A549 (cell line): Measurements from ENCODE around the gene CYP2A6. TPM values are rescaled to one million over a fixed set of nuclear protein-coding genes. Genes with fewer than 3 reads are reported as not detected.
A peak's percentile ranks its signal among the peaks of the same experiment; 100 is the strongest.

Experiments used
- ATAC-seq, 2 experiments: fragments of 200-7000 bp in 1 of 2; fragments of >200 bp in 1 of 2; cut with Nextera tagmentation in 1 of 2; cut with Tn5 transposase in 1 of 2; 3 replicates each; pipeline versions ENCODE4 v1.8.0 to v1.9.1; 2018 to 2020; ENCODE audit warnings: mild to moderate bottlenecking in 1 of 2, moderate library complexity in 1 of 2
- CTCF ChIA-PET: fragments of 300-600 bp; sonication (Branson Sonifier 250); formaldehyde crosslinking; extraction: SDS; loops from one replicate; lab custom pipeline; 2021; ENCODE audit warnings: antibody characterized with exemption, inconsistent platforms; lab: Yijun Ruan, JAX
- POLR2A ChIA-PET: fragments of 350-600 bp; formaldehyde crosslinking; extraction: SDS; loops from one replicate; lab custom pipeline; 2021; ENCODE audit warnings: antibody characterized with exemption, inconsistent platforms; lab: Yijun Ruan, JAX
- DNase-seq, 2 experiments: peaks; one replicate each; pipeline versions ENCODE4 v3.0.0 to v3.0.0-alpha.2; 2011 to 2016; ENCODE audit warnings: low read depth in 1 of 2, low spot score in 1 of 2
- FAIRE-seq: peaks from 2 replicates; lab custom pipeline; 2011; peaks lifted over from hg19 to GRCh38; lab: Jason Lieb, UNC
- H3K27ac ChIP-seq, 2 experiments: fragments of >200 bp; sonication (Bioruptor Twin); formaldehyde crosslinking; 3 replicates each; pipeline ENCODE4 v1.5.1; 2016 to 2017
- H3K4me1 ChIP-seq: fragments of >200 bp; sonication (Bioruptor Twin); formaldehyde crosslinking; 3 replicates; pipeline ENCODE4 v1.6.1; 2016
- H3K4me2 ChIP-seq: fragments of >200 bp; sonication (Bioruptor Twin); formaldehyde crosslinking; 3 replicates; pipeline ENCODE4 v1.6.1; 2016
- H3K4me3 ChIP-seq: fragments of >200 bp; sonication (Bioruptor Twin); formaldehyde crosslinking; 3 replicates; pipeline ENCODE4 v1.5.1; 2016
- H3K9me3 ChIP-seq: fragments of >200 bp; sonication (Bioruptor Twin); formaldehyde crosslinking; 3 replicates; pipeline ENCODE4 v1.6.1; 2016
- CEBPB ChIP-seq, 2 experiments: fragments of >200 bp in 1 of 2; sonication (Bioruptor Twin) in 1 of 2; formaldehyde crosslinking in 1 of 2; IDR thresholded peaks; 2 replicates each; pipeline ENCODE4 v1.6.1; 2012 to 2016
- CHD2 ChIP-seq: fragments of 150-350 bp; IDR thresholded peaks from 2 replicates; pipeline ENCODE4 v1.6.1; 2014; ENCODE audit warnings: low read length; ENCODE audit not compliant: partially characterized antibody
- E2F6 ChIP-seq: IDR thresholded peaks from 2 replicates; pipeline ENCODE4 v1.6.1; 2012; ENCODE audit warnings: low read depth, borderline replicate concordance
- EP300 ChIP-seq, 2 experiments: fragments of >200 bp; sonication (Bioruptor Twin); formaldehyde crosslinking; IDR thresholded peaks; 2 replicates in 1 of 2; 3 replicates in 1 of 2; pipeline ENCODE4 v1.6.1; 2016 to 2017
- GATA3 ChIP-seq: IDR thresholded peaks from 2 replicates; pipeline ENCODE4 v1.6.1; 2012; ENCODE audit warnings: borderline replicate concordance
- HDAC2 ChIP-seq: fragments of 200-600 bp; sonication (generic); IDR thresholded peaks from 2 replicates; pipeline ENCODE4 v1.6.1; 2016
- JUNB ChIP-seq: fragments of >200 bp; sonication (Bioruptor Twin); formaldehyde crosslinking; IDR thresholded peaks from 2 replicates; pipeline ENCODE4 v1.6.1; 2016
- KDM1A ChIP-seq: fragments of 200-600 bp; sonication (generic); IDR thresholded peaks from 2 replicates; pipeline ENCODE4 v1.6.1; 2016; ENCODE audit warnings: low read depth, mild to moderate bottlenecking
- KDM5A ChIP-seq: fragments of 200-600 bp; sonication (generic); IDR thresholded peaks from 2 replicates; pipeline ENCODE4 v1.6.1; 2016; ENCODE audit warnings: antibody characterized with exemption, mild to moderate bottlenecking
- NR3C1 ChIP-seq: fragments of >200 bp; sonication (Bioruptor Twin); formaldehyde crosslinking; IDR thresholded peaks from 3 replicates; pipeline ENCODE4 v1.6.1; 2017
- PBX3 ChIP-seq: IDR thresholded peaks from 2 replicates; pipeline ENCODE4 v1.6.1; 2012
- PHF8 ChIP-seq: fragments of 200-600 bp; sonication (generic); IDR thresholded peaks from 2 replicates; pipeline ENCODE4 v1.6.1; 2016; ENCODE audit warnings: low read depth, mild to moderate bottlenecking, antibody characterized with exemption, moderate library complexity, borderline replicate concordance
- RARB ChIP-seq: fragments of 250-450 bp; sonication (Bioruptor Pico); IDR thresholded peaks from 2 replicates; pipeline ENCODE4 v1.8.0; 2021; ENCODE audit warnings: mild to moderate bottlenecking, moderate library complexity
- REST ChIP-seq: fragments of 200-600 bp; sonication (generic); IDR thresholded peaks from 2 replicates; pipeline ENCODE4 v1.6.1; 2016; ENCODE audit warnings: antibody characterized with exemption, mild to moderate bottlenecking, moderate library complexity
- RFX5 ChIP-seq: fragments of 450-650 bp; IDR thresholded peaks from 2 replicates; pipeline ENCODE4 v1.7.1; 2014; ENCODE audit warnings: antibody characterized with exemption, mild to moderate bottlenecking, moderate library complexity
- RNF2 ChIP-seq: fragments of 200-600 bp; sonication (generic); IDR thresholded peaks from 2 replicates; pipeline ENCODE4 v1.6.1; 2016; ENCODE audit warnings: low read depth, mild to moderate bottlenecking, antibody characterized with exemption, moderate library complexity, borderline replicate concordance
- SREBF2 ChIP-seq: fragments of 450-650 bp; IDR thresholded peaks from 2 replicates; pipeline ENCODE4 v1.6.1; 2014; ENCODE audit warnings: mild to moderate bottlenecking, moderate library complexity
- TFCP2L1 ChIP-seq: fragments of 250-450 bp; sonication (Bioruptor Pico); IDR thresholded peaks from 2 replicates; pipeline ENCODE4 v1.5.0; 2021; ENCODE audit warnings: mild to moderate bottlenecking
- USF2 ChIP-seq: fragments of 450-650 bp; IDR thresholded peaks from 2 replicates; pipeline ENCODE4 v1.6.1; 2014; ENCODE audit warnings: antibody characterized with exemption
- ZC3H11A ChIP-seq: fragments of 450-650 bp; IDR thresholded peaks from 2 replicates; pipeline ENCODE4 v1.6.1; 2014; ENCODE audit warnings: antibody characterized with exemption, mild to moderate bottlenecking
- ZFP36 ChIP-seq: fragments of 450-650 bp; IDR thresholded peaks from 2 replicates; pipeline ENCODE4 v1.6.1; 2014; ENCODE audit warnings: borderline replicate concordance; ENCODE audit not compliant: partially characterized antibody
- ZNF302 ChIP-seq: fragments of 250-450 bp; sonication (Bioruptor Pico); IDR thresholded peaks from 2 replicates; pipeline ENCODE4 v1.9.0; 2021; ENCODE audit warnings: inconsistent platforms, mild to moderate bottlenecking, moderate library complexity
- WGBS: methylation state at CpG from one replicate; pipeline ENCODE4 v1.1.6; 2017; ENCODE audit errors: missing lambda C conversion rate; 5-methylcytosine and 5-hydroxymethylcytosine counted together
- polyA plus RNA-seq, 4 experiments: library from polyadenylated mRNA; depleted of rRNA in 3 of 4; stranded (reverse); fragments of >200 nt; fragmentation: RNase III in 1 of 4; extraction: RNeasy Plus Mini Kit Qiagen cat#74134 plus additional on column Dnase treatment in 1 of 4; gene quantifications; 2 replicates in 3 of 4; 3 replicates in 1 of 4; pipeline ENCODE4 v1.2.3, GENCODE V29; 2011 to 2017

Gene CYP2A6
- polyA plus RNA-seq, 2 of the 4 experiments (the other 2 are of a cell fraction) = not detected

GRCh38 chr19:40803170-40803856, 46.9 kb downstream of the CYP2A6 start:
- CTCF ChIA-PET = interaction anchor here (0.6 to 15.7 kb wide), 7 partner anchors 17 to 801 kb away, joined by 3 to 162 read pairs (median 3); no protein-coding TSS in a partner anchor
- Histone ChIP-seq H3K4me1 (peaks cover 61% of the 10 kb centered on the region), H3K27ac (peak overlapping the region in 1 of 2 experiments; percentile 14; a peak in 1 of 6 replicates), H3K4me3 (no peak overlapping the region), H3K4me2 (peak overlapping the region; percentile 96; the same call in 2 of the 3 replicates), H3K9me3 (no peaks in the 10 kb centered on the region)
- DNase-seq (no peak), ATAC-seq (no peak), FAIRE-seq (no peak)
- TF ChIP-seq RFX5 (no peak), ZFP36 (no peak), JUNB (no peak), PHF8 (no peak)
- POLR2A ChIA-PET = interaction anchor here (1.3 kb wide), 2 partner anchors 25 to 140 kb away, joined by 3 to 4 read pairs; partner anchors contain the start of gene RAB4B
- WGBS = 91% methylated on average over 9 of the region's 9 CpGs

GRCh38 chr19:40802300-40803169, 47.7 kb downstream of the CYP2A6 start:
- ChIA-PET POLR2A (interaction anchor here (1.3 kb wide), 1 partner anchor 139 kb away, joined by 3 read pairs; no protein-coding TSS in a partner anchor), CTCF (interaction anchor here (0.9 to 15.7 kb wide), 6 partner anchors 16 to 199 kb away, joined by 3 to 162 read pairs (median 4); no protein-coding TSS in a partner anchor)
- DNase-seq (no peak), ATAC-seq (no peak), FAIRE-seq (no peak)
- 89% methylated on average over 11 of the region's 11 CpGs for WGBS
- H3K9me3 ChIP-seq = no peaks in the 10 kb centered on the region
- TF ChIP-seq REST = no peak
- TF ChIP-seq ZC3H11A = no peak
- no peak for TF ChIP-seq KDM5A
- TF ChIP-seq RARB (CRISPR knock-in tag) = no peak
- TF ChIP-seq SREBF2 = no peak
- no peak for TF ChIP-seq EP300 (IDR thresholded peaks at IDR 0.05)
- no peak for TF ChIP-seq USF2
- no peak for TF ChIP-seq E2F6
- TF ChIP-seq NR3C1 = no peak
- no peak for TF ChIP-seq ZNF302 (CRISPR knock-in tag)
- no peak for TF ChIP-seq CHD2
- no peak for TF ChIP-seq CEBPB (IDR thresholded peaks at IDR 0.05)
- no peak for TF ChIP-seq RFX5
- no peak for TF ChIP-seq TFCP2L1 (CRISPR knock-in tag)
- no peak for TF ChIP-seq RNF2
- TF ChIP-seq GATA3 = no peak
- TF ChIP-seq HDAC2 = no peak
- TF ChIP-seq ZFP36 = no peak
- TF ChIP-seq PBX3 = no peak
- no peak for TF ChIP-seq KDM1A
- peak overlapping the region in 1 of 2 experiments; percentile 20; a peak in 1 of 6 replicates for H3K27ac ChIP-seq
- no peak overlapping the region for H3K4me3 ChIP-seq
- peak overlapping the region; percentile 96 for H3K4me2 ChIP-seq
- H3K4me1 ChIP-seq = peaks cover 67% of the 10 kb centered on the region
